GF-D8 (cell line): ENCODE results near the gene FABP1.

ENCODE experiments used
- DNase-seq: peaks from one replicate; lab custom pipeline; 2025; lab: John Stamatoyannopoulos, UW

Gene FABP1

DNA sequence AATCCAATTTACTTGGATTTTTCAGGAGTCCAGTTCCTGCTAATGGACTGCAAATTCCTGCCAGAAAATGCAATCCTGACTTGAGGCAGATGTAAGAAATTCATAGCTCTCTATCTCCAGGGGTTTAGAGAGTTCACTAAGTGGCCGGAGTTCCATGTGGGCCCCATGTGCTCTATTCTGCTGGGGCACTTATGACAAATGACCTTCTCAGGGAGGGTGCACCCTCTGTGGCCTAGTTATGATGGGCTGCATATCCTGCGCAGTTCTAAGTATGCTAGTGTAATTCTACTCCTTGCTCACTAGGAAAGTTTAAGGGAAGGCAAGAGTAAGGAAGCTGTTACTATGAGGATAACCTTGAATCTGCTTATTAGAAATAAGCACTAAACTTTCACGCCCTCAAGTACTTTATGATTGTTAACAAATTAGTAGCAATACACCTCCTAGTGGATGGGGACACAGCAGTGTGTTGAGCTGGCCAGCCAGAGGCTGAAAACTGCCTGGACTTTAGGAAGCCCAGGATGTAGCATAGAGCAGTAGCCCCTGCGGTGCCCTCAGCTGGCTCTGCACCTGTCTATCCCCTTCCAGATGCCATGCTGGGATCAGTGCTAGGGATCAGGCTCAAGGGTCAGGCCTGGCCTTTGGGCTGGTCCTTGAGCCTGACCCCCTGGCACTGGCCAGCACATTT is 45.8 kb downstream of the FABP1 start:
- DNase-seq = no peak

- no peak for DNase-seq
These were observed 47.3 kb downstream of the FABP1 start for GRCh38 chr2:88080545-88080944.

GRCh38 chr2:88078643-88079172 is 49.2 kb downstream of the FABP1 start:
- no peak for DNase-seq

- no peak for DNase-seq
These were observed 50.8 kb downstream of the FABP1 start for GRCh38 chr2:88077080-88077479.

DNA sequence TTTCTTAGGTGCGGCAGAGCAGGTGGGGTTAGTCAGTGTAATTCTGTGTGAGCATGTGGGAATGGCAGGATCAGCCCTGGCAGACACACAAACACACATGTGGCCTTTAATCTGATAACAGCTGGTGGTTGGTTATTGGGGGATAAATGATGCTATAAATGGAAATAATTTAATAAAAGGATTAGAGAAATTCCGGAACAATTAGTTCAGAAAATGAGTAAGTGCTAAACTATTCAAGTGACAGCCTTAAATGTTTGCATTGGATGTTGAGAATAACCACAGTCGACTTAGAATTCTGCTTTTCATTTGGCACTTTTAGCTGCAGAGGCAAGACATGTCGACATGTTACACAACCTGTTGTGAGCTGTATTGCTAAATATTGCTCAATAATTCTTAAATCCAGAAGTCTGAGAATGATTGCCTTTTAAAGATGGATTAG is 53.0 kb downstream of the FABP1 start:
- no peak for DNase-seq

- no peak for DNase-seq
These were observed 53.7 kb downstream of the FABP1 start for GRCh38 chr2:88074150-88074549.
